ENCODE measurements around the gene BCL2A1.
A peak's percentile ranks its signal among the peaks of the same experiment; 100 is the strongest.
"Not testable (repeated sequence)": the region's sequence is repeated elsewhere in the genome, so short reads cannot be mapped to it uniquely, and the experiment has no call there.

BCL2A1 gene

DNA sequence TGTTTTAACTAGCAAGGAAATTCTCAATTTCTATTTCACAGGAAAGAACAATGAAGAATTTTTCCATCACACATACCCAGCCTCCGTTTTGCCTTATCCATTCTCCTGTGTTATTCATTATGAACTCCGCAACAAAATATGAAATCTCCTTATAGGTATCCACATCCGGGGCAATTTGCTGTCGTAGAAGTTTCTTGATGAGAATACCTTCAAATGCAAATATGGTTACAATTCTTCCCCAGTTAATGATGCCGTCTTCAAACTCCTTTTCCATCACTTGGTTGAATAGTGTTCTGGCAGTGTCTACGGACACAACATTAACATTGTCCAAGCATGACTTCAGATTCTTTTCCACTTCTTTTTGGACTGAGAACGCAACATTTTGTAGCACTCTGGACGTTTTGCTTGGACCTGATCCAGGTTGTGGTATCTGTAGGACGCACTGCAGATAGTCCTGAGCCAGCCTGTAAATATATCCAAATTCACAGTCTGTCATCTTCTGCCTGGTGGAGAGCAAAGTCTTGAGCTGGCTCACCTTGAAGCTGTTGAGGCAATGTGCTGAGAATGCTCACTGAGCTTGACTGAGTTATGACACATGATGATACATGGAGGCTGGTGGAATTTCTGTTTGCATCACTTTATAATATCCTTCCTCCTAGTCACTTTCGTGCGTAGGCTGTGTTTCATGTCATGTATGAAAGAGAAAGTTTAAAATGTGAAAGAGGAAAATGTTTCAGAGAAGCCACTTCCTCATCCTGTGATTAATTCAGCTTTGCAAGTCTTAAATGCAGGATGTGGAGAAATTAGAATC, at the start of gene BCL2A1:
Gene BCL2A1 (minus strand): TSS at position 573 of the 811 bp plus-strand sequence. CDS start 77 bp downstream, at position 496.
- peak; percentile 12 to 18 for DNase-seq (ENCODE audit: low read depth in 2 of 2)

DNA sequence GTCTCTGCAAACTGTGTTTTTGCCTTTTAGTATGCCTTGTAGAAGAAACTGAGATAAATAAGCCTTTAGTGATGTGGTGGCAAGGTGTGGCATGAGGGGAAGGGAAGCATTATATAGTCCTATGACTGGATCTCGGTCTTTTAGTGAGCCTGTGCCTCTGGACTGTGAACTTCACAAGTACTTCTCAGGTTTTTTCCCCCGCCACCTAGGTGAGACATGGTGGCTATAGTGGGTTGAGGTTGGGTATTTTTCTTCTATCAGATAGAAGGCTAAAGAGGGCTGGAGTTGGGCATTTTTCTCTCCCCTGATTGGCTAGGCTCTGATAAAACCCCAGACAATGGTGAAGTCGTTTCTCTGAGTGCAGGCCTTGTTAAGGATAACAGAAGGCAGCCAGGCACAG, 49.7 kb upstream of the BCL2A1 start:
- DNase-seq (ENCODE audit: low read depth in 2 of 2) = no peak

DNA sequence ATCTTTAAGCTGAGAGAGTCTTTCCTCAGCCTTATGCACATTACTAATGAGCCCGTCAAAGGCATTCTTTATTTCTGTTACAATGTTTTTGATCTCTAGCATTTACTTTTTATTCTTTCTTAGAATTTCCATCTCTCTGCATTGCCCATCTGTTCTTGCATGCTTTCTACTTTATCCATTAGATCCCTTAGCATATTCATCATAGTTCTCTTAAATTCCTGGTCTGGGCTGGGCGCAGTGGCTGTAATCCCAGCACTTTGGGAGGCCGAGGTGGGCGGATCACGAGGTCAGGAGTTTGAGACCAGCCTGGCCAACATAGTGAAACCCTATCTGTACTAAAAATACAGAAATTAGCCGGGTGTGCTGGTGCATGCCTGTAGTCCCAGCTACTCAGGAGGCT, 49.2 kb upstream of the BCL2A1 start:
- DNase-seq (ENCODE audit: low read depth in 2 of 2) = not testable (repeated sequence)

DNA sequence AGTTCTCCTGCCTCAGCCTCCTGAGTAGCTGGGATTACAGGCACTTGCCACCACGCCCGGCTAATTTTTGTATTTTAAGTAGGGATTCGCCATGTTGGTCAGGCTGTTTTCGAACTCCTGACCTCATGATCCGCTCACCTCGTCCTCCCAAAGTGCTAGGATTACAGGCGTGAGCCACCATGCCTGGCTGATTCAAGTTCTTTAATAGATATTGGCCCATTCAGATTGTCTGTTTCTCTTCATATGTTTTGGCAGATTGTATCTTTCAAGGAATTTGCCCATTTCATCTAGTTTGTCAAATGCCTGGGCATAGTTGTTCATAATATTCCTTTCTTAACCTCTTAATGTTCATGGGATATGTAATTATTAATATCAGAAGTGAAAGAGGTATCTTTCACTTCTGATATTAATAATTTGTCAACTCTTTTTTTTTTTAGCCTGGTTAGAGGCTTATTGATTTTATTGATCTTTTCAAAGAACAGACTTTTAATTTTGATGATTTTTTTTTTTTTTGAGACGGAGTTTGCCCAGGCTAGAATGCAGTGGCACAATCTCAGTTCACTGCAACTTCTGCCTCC, 48.3 kb upstream of the BCL2A1 start:
- no peak for DNase-seq (ENCODE audit: low read depth in 2 of 2)

GRCh38 chr15:80017139-80017538, 46.1 kb upstream of the BCL2A1 start:
- DNase-seq (ENCODE audit: low read depth in 2 of 2) = not testable (repeated sequence)

DNA sequence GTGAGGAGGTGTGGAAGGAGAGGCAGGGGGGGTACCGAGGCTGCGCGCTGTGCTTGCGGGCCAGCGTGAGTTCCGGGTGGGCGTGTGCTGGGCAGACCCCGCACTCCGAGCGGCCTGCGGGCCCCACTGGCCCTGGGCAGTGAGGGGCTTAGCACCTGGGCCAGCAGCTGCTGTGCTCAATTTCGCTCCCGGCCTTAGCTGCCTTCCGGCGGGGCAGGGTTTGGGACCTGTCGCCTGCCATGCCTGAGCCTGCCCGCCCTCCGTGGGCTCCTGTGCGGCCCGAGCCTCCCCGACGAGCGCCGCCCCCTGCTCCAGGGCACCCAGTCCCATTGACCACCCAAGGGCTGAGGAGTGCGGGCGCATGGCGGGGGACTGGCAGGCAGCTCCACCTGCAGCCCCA, 45.5 kb upstream of the BCL2A1 start:
- DNase-seq (ENCODE audit: low read depth in 2 of 2) = not testable (repeated sequence)

- DNase-seq (ENCODE audit: low read depth in 2 of 2) = no peak
Observed at GRCh38 chr15:80015156-80015555, 44.2 kb upstream of the BCL2A1 start.

DNA sequence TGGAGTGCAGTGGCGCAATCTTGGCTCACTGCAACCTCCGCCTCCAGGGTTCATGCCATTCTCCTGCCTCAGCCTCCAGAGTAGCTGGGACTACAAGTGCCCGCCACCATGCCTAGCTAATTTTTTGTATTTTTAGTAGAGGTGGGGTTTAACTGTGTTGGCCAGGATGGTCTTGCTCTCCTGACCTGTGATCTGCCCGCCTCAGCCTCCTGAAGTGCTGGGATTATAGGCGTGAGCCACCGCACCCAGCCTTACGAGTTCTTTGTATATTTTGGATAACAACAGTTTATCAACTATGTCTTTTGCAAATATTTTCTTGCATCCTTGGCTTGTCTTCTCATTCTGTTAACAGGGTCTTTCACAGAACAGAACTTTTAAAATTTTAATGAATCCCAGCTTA, 43.2 kb upstream of the BCL2A1 start:
- not testable (repeated sequence) for DNase-seq (ENCODE audit: low read depth in 2 of 2)

DNA sequence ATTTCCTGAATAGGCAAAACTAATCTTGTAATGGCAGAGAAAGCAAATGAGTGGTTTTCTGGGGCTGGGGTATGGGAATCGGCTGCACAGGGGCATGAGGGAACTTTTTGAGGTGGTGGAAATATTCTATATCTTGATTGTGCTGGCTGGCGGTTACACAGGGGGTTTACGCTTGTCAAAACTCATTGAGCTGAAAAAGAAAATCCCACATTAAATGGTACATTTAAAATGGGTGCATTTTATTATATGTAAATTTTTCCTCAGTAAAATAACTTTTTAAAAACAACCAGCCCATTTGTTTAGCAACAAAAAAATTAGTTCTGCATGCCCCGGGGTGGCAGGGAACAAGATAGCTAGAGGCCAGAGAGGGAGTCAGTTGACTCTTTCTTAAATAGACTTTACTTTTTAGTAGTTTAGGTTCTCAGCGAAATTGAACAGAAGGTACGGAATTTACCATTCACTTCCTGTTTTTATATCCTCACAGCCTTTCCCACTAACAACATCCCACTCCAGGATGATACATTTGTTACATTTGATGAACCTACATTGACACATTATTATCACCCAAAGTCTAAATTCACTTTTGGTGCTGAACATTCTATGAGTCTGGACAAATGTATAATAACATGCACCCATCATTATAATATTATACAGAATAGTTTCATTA, 41.2 kb upstream of the BCL2A1 start:
- DNase-seq (ENCODE audit: low read depth in 2 of 2) = no peak

GRCh38 chr15:80011596-80011995, 40.6 kb upstream of the BCL2A1 start:
- DNase-seq (ENCODE audit: low read depth in 2 of 2) = no peak

DNA sequence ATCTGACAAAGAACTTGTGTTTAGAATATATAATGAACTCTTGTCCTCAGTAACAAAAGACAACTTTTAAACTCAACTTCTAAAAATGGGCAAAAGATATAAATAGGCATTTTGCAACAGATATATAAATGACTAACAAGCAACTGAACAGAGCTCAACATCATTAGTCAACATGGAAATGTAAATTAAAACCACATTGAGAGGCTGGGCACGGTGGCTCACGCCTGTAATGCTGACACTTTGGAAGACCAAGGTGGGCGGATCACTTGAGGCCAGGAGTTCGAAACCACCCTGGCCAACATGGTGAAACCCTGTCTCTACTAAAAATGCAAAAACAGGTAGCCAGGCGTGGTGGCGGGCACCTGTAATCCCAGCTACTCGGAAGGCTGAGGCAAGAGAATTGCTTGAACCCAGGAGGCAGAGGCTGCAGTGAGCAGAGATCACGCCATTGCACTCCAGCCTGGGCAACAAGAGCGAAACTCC, 40.1 kb upstream of the BCL2A1 start:
- not testable (repeated sequence) for DNase-seq (ENCODE audit: low read depth in 2 of 2)

DNA sequence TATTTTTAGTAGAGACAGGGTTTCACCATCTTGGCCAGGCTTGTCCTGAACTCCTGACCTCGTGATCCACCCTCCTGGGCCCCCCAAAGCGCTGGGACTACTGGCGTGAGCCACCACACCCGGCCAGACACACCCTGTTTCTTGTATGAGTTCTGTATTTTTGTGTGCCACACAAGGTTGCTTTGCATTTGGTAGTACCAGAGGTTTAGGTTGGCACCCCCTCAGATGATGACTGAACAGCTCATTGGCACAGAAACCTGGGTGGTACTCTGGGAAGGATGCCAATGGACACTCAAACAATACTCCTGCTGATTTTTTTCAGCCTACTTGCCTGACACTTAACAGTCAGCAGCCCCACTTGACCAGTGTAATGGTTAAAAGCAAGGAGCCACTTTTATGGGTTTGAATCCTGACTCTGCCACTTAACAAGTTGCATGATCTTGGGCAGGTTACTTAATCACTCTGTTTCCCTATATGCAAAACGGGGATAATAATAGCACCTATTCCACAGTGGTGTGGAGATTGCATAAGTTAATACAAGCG, 39.2 kb upstream of the BCL2A1 start:
- no peak for DNase-seq (ENCODE audit: low read depth in 2 of 2)

- DNase-seq (ENCODE audit: low read depth in 2 of 2) = no peak
Observed at GRCh38 chr15:80007532-80007931, 36.5 kb upstream of the BCL2A1 start.

DNA sequence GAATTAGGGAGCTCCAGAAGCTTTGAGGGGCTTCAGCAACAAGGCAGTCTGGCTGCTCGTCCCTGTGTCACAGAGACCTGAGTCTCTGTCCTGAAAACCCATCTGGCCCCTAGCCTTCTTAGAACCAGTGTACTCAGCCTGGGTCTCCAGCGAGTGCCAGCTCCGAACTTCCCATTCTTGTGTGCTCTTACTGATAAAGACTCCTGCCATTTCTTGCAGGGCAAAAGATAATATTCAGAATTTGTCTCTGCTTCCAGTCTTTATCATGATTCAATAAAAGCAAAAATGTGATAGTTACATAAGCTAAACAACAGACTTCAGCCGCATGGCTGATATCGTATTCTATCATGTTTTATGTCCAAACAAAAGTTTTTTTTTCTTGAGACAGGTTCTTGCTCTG, 36.0 kb upstream of the BCL2A1 start:
- no peak for DNase-seq (ENCODE audit: low read depth in 2 of 2)

DNA sequence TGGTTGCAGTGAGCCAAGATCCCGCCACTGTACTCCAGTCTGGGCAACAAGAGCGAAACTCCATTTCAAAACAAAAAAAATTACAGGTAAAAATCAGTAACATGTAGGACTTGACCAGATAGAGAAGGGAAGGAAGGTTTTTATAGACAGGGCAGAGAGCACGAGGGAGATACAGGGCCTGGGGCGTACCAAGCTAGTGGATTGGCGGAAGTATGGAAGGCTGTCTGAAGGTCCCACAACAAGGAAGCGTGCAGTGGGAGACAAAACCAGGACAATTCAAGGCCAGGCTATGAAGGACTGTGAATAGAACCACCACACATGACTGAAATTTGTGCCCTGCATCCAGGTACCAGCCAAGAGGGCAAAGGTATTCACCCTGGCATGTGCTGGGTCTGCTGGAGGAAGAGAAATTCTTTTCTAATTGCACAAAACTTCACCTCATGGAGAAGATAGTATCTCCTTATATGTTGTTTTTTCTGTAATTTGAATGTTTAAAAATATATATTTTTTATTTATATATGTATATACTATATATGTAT, 33.0 kb upstream of the BCL2A1 start:
- DNase-seq (ENCODE audit: low read depth in 2 of 2) = no peak

DNA sequence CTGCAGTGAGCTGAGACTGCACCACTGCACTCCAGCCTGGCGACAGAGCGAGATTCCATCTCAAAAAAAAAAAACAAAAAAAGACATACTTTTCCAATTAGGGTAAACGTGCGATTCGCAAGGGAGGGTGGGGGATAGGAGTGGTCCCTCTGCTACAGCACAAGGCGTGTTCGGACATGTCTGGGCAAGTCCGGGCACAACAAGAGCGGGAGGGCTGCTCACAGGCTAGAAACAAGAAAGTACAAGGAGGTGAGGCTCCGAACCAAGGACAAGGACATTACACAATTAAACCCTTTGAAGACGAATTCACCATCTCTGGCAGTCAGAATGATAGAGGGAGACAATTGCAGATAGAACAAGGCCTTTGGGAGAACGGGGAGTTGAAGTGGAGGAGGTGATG, 32.2 kb upstream of the BCL2A1 start:
- DNase-seq (ENCODE audit: low read depth in 2 of 2) = no peak

- no peak for DNase-seq (ENCODE audit: low read depth in 2 of 2)
Observed at GRCh38 chr15:80002267-80002666, 31.3 kb upstream of the BCL2A1 start.

GRCh38 chr15:79994615-79995014, 23.6 kb upstream of the BCL2A1 start:
- no peak for DNase-seq (ENCODE audit: low read depth in 2 of 2)

DNA sequence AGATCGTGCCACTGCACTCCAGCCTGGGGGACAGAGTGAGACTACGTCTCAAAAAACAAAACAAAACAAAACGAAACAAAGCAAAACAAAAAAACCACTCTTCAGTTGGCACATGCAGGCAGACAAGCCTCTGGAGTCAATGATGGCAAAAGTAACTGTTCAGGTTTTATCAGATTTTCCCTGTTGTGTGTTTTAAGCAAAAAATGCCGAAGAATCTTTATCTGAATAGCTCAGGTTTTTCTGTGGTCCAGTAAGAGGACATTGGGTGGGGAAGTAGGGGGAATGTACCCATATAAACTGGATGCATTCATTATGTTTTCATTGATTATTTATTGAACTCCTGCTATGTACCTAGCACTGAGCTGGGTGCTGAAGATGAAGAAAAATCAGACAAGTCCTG, 20.8 kb upstream of the BCL2A1 start:
- DNase-seq (ENCODE audit: low read depth in 2 of 2) = no peak

- DNase-seq (ENCODE audit: low read depth in 2 of 2) = no peak
Observed at GRCh38 chr15:79990997-79991334, 20.0 kb upstream of the BCL2A1 start.

DNA sequence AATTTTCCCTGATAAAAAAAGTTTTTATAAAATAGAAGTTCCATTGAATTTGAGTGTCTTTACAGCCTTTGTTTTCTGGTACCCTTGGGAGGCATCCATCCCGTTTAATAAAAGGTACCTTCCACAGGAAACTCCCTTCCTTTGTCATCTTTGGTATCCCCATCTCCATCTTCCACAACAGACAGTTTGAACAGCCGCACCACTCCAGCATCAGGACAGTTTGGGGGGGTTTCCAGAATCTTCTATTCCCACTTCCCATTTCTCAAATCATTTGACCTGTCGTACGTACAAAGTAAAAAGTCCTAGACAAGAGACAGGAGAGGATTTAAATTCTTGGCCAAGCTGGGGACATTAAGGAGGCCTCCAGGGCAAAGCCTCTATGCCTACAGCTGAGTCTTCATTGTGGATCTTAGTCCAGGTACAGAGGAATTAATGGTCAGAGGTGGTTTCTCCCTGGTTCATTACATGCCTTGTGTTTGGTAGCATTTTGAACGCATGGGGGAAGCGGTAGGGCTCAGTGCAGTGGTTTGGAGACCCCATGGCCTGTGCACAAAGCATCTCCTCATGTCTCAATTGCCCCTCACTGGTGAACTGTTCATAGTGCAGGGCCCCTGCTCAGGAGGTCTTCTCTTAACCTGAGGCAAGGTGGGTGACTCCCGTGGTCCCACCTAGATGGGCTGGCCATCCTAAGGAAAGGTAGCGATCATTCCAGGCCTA, 19.4 kb upstream of the BCL2A1 start:
- DNase-seq (ENCODE audit: low read depth in 2 of 2) = no peak

GRCh38 chr15:79989682-79990081, 18.7 kb upstream of the BCL2A1 start:
- no peak for DNase-seq (ENCODE audit: low read depth in 2 of 2)
